Muscle layer of duodenum (tissue), 2 donors: ENCODE results near the gene FAM216A.
A peak's percentile ranks its signal among the peaks of the same experiment; 100 is the strongest.

ENCODE experiments used
- H3K27ac ChIP-seq: one replicate; pipeline ENCODE4 v1.7.0; 2013; ENCODE audit warnings: mild to moderate bottlenecking, low read length
- H3K27me3 ChIP-seq: one replicate; pipeline ENCODE4 v1.7.0; 2013; ENCODE audit warnings: low read depth, mild to moderate bottlenecking, control low read depth, low read length
- H3K36me3 ChIP-seq, 2 donors: one replicate each; pipeline ENCODE4 v1.7.0; 2013; ENCODE audit warnings: low read length in 2 of 2, control low read depth in 1 of 2, mild to moderate bottlenecking in 1 of 2; ENCODE audit not compliant: insufficient read depth in 2 of 2, control insufficient read depth in 1 of 2
- H3K4me1 ChIP-seq, 2 donors: one replicate each; pipeline ENCODE4 v1.7.0; 2013; ENCODE audit warnings: low read length in 2 of 2, mild to moderate bottlenecking in 2 of 2, control low read depth in 1 of 2, moderate library complexity in 1 of 2; ENCODE audit not compliant: insufficient read depth in 2 of 2, control insufficient read depth in 1 of 2
- H3K4me3 ChIP-seq, 2 donors: one replicate each; pipeline ENCODE4 v1.7.0; 2013; ENCODE audit warnings: low read length in 2 of 2, low read depth in 1 of 2, mild to moderate bottlenecking in 1 of 2
- H3K9me3 ChIP-seq, 2 donors: one replicate each; pipeline ENCODE4 v1.7.0; 2013; ENCODE audit warnings: low read length in 2 of 2, control low read depth in 1 of 2, mild to moderate bottlenecking in 1 of 2; ENCODE audit not compliant: control insufficient read depth in 1 of 2
- donor health status: healthy.

FAM216A gene

GRCh38 chr12:110531741-110532333 lies 63.2 kb downstream of the FAM216A start:
- H3K4me1 ChIP-seq: peaks cover 6 to 36% of the 10 kb centered on the region in 2 donors
- no peak overlapping the region for H3K4me3 ChIP-seq
- H3K27me3 ChIP-seq: no peaks in the 10 kb centered on the region
- peaks cover 8 to 11% of the 10 kb centered on the region in 2 donors for H3K36me3 ChIP-seq
- no peaks in the 10 kb centered on the region for H3K9me3 ChIP-seq
- peak overlapping the region; percentile 30 for H3K27ac ChIP-seq

- peak overlapping the region; percentile 25 for H3K27ac ChIP-seq
- H3K36me3 ChIP-seq: peaks cover 8 to 17% of the 10 kb centered on the region in 2 donors
- no peaks in the 10 kb centered on the region for H3K27me3 ChIP-seq
- peaks cover 6 to 36% of the 10 kb centered on the region in 2 donors for H3K4me1 ChIP-seq
- H3K4me3 ChIP-seq: no peak overlapping the region
- H3K9me3 ChIP-seq: no peaks in the 10 kb centered on the region
These were observed 64.0 kb downstream of the FAM216A start for GRCh38 chr12:110532644-110533043.

GRCh38 chr12:110533607-110534006 lies 65.0 kb downstream of the FAM216A start:
- Histone ChIP-seq H3K9me3 (no peaks in the 10 kb centered on the region), H3K27me3 (no peaks in the 10 kb centered on the region), H3K4me3 (no peak overlapping the region), H3K36me3 (peaks cover 8 to 26% of the 10 kb centered on the region in 2 donors), H3K27ac (peak overlapping the region; percentile 54), H3K4me1 (peaks cover 6 to 36% of the 10 kb centered on the region in 2 donors)

- peaks cover 11 to 33% of the 10 kb centered on the region in 2 donors for H3K36me3 ChIP-seq
- H3K9me3 ChIP-seq: no peaks in the 10 kb centered on the region
- H3K27ac ChIP-seq: peak overlapping the region; percentile 33
- H3K4me3 ChIP-seq: no peak overlapping the region
- H3K27me3 ChIP-seq: no peaks in the 10 kb centered on the region
- peaks cover 6 to 36% of the 10 kb centered on the region in 2 donors for H3K4me1 ChIP-seq
These were observed 66.2 kb downstream of the FAM216A start for GRCh38 chr12:110534811-110535210.

- Histone ChIP-seq H3K36me3 (peaks cover 11 to 33% of the 10 kb centered on the region in 2 donors), H3K27ac (peak overlapping the region; percentile 84), H3K4me1 (peaks cover 5 to 22% of the 10 kb centered on the region in 2 donors), H3K27me3 (no peaks in the 10 kb centered on the region), H3K4me3 (no peak overlapping the region), H3K9me3 (no peaks in the 10 kb centered on the region)
These were observed 68.4 kb downstream of the FAM216A start for GRCh38 chr12:110536834-110537604.

GRCh38 chr12:110537605-110538409 lies 69.2 kb downstream of the FAM216A start:
- peaks cover under 1 to 20% of the 10 kb centered on the region in 2 donors for H3K4me1 ChIP-seq
- no peaks in the 10 kb centered on the region for H3K27me3 ChIP-seq
- peaks cover 11 to 33% of the 10 kb centered on the region in 2 donors for H3K36me3 ChIP-seq
- no peak overlapping the region for H3K4me3 ChIP-seq
- peak overlapping the region; percentile 84 for H3K27ac ChIP-seq
- H3K9me3 ChIP-seq: no peaks in the 10 kb centered on the region

- Histone ChIP-seq H3K27me3 (no peaks in the 10 kb centered on the region), H3K4me1 (peaks cover 0 to 23% of the 10 kb centered on the region in 2 donors), H3K36me3 (peaks cover 11 to 34% of the 10 kb centered on the region in 2 donors), H3K27ac (peak overlapping the region; percentile 84), H3K4me3 (no peak overlapping the region), H3K9me3 (no peaks in the 10 kb centered on the region)
These were observed 70.4 kb downstream of the FAM216A start for GRCh38 chr12:110538869-110539622.
